ENCODE data around the gene COL8A2. TPM values are rescaled to one million over a fixed set of nuclear protein-coding genes. Genes with fewer than 3 reads are reported as not detected.

COL8A2 gene
- total RNA-seq, 6 experiments from 2014 or later = 0.18 to 0.74 (median 0.52) TPM

- Histone ChIP-seq H3K27me3 (no peaks in the 10 kb centered on the region), H3K4me1 (peaks cover 0 to 5% (median 2%) of the 10 kb centered on the region in 4 donors), H3K9me3 (no peaks in the 10 kb centered on the region), H3K36me3 (peaks cover 0 to 34% (median 7%) of the 10 kb centered on the region in 4 donors), H3K27ac (no peak overlapping the region), H3K4me3 (no peak overlapping the region)
- WGBS (ENCODE audit: insufficient coverage, low coverage, low lambda C conversion rate, missing lambda C conversion rate) = 73% methylated on average over 4 of the region's 16 CpGs
- TF ChIP-seq CTCF (IDR thresholded peaks at IDR 0.05) (no peak), POLR2A (IDR thresholded peaks at IDR 0.05) (no peak)
- ATAC-seq (no peak), DNase-seq (no peak)
- intact Hi-C loops (cut with DNase I) = loop anchor here in 1 of 2 donors (10.0 kb wide), 1 partner anchor 88 kb away; no protein-coding TSS in a partner anchor
Observed at GRCh38 chr1:36096500-36097432, 28.3 kb downstream of the COL8A2 start.

- H3K9me3 ChIP-seq = no peaks in the 10 kb centered on the region
- H3K4me1 ChIP-seq = peaks cover 0 to 5% (median 2%) of the 10 kb centered on the region in 4 donors
- 78% methylated on average over 6 of the region's 15 CpGs for WGBS (ENCODE audit: insufficient coverage, low coverage, low lambda C conversion rate, missing lambda C conversion rate)
- DNase-seq (no peak), ATAC-seq (no peak)
- H3K27ac ChIP-seq = no peak overlapping the region
- intact Hi-C loops (cut with DNase I) = loop anchor here in 1 of 2 donors (10.0 kb wide), 1 partner anchor 89 kb away; no protein-coding TSS in a partner anchor
- TF ChIP-seq CTCF (IDR thresholded peaks at IDR 0.05) = no peak
- TF ChIP-seq POLR2A (IDR thresholded peaks at IDR 0.05) = no peak
- no peak overlapping the region for H3K4me3 ChIP-seq
- no peaks in the 10 kb centered on the region for H3K27me3 ChIP-seq
- H3K36me3 ChIP-seq = peaks cover 0 to 41% (median 7%) of the 10 kb centered on the region in 4 donors
Observed at GRCh38 chr1:36095760-36096405, 29.1 kb downstream of the COL8A2 start.

GRCh38 chr1:36094621-36095061 is 30.4 kb downstream of the COL8A2 start:
- DNase-seq (no peak), ATAC-seq (no peak)
- Histone ChIP-seq H3K4me3 (no peak overlapping the region), H3K27ac (no peak overlapping the region), H3K36me3 (peaks cover 0 to 41% (median 7%) of the 10 kb centered on the region in 4 donors), H3K9me3 (no peaks in the 10 kb centered on the region), H3K4me1 (peaks cover 0 to 5% (median 0%) of the 10 kb centered on the region in 4 donors), H3K27me3 (no peaks in the 10 kb centered on the region)
- intact Hi-C loops (cut with DNase I) = loop anchor here in 1 of 2 donors (10.0 kb wide), 1 partner anchor 90 kb away; no protein-coding TSS in a partner anchor
- 90% methylated on average over 2 of the region's 8 CpGs for WGBS (ENCODE audit: insufficient coverage, low coverage, low lambda C conversion rate, missing lambda C conversion rate)
- no peak for TF ChIP-seq CTCF (IDR thresholded peaks at IDR 0.05)
- TF ChIP-seq POLR2A (IDR thresholded peaks at IDR 0.05) = no peak

- ATAC-seq = peak in 1 of 4 donors; percentile 32
- H3K27me3 ChIP-seq = no peaks in the 10 kb centered on the region
- no peak overlapping the region for H3K27ac ChIP-seq
- H3K4me3 ChIP-seq = no peak overlapping the region
- peaks cover 0 to 41% (median 7%) of the 10 kb centered on the region in 4 donors for H3K36me3 ChIP-seq
- DNase-seq = no peak
- H3K9me3 ChIP-seq = no peaks in the 10 kb centered on the region
- no CpG with 5 or more reads among the region's 3 CpGs for WGBS (ENCODE audit: insufficient coverage, low coverage, low lambda C conversion rate, missing lambda C conversion rate)
- intact Hi-C loops (cut with DNase I) = loop anchor here in 1 of 2 donors (10.0 kb wide), 1 partner anchor 91 kb away; no protein-coding TSS in a partner anchor
- H3K4me1 ChIP-seq = peaks cover 0 to 9% (median 0%) of the 10 kb centered on the region in 4 donors
- no peak for TF ChIP-seq POLR2A (IDR thresholded peaks at IDR 0.05)
- TF ChIP-seq CTCF (IDR thresholded peaks at IDR 0.05) = no peak
Observed at GRCh38 chr1:36093929-36094328, 31.1 kb downstream of the COL8A2 start.

Measured in right lobe of liver (tissue), 6 donors.